Endothelial cell of umbilical vein (primary cell): Measurements from ENCODE around the gene KCP. TPM values are rescaled to one million over a fixed set of nuclear protein-coding genes. Genes with fewer than 3 reads are reported as not detected.

Source experiments
- BruUV-seq: library from RNA; stranded (reverse); fragments of 400-500 nt; replicated peaks from 2 replicates; lab custom pipeline; 2021; lab: Mats Ljungman, UMichigan
- CTCF ChIA-PET: fragments of 300-600, 350-600 bp; sonication (Branson Sonifier 250); formaldehyde crosslinking; loops from one replicate; lab custom pipeline; 2021; ENCODE audit warnings: antibody characterized with exemption, inconsistent platforms; lab: Charles Lee
- POLR2A ChIA-PET: fragments of 300-600, 350-600 bp; sonication (Branson Sonifier 250); formaldehyde crosslinking; loops from one replicate; lab custom pipeline; 2021; ENCODE audit warnings: antibody characterized with exemption, inconsistent platforms; lab: Charles Lee
- DNase-seq: peaks from one replicate; pipeline ENCODE4 v3.0.0-alpha.2; 2011; ENCODE audit warnings: low read depth, low spot score
- FAIRE-seq: peaks from 2 replicates; lab custom pipeline; 2011; peaks lifted over from hg19 to GRCh38; lab: Jason Lieb, UNC
- H2AFZ ChIP-seq: 2 replicates; pipeline ENCODE4 v1.6.0; 2012; ENCODE audit warnings: low read depth, low read length, control low read depth, inconsistent platforms
- H3K27ac ChIP-seq: 2 replicates; pipeline ENCODE4 v1.5.1; 2011; ENCODE audit warnings: low read depth, mild to moderate bottlenecking, control low read depth, low read length, moderate library complexity; ENCODE audit not compliant: insufficient read depth
- H3K27me3 ChIP-seq, 2 experiments: 2 replicates each; pipeline versions ENCODE4 v1.6.0 to v1.6.1; 2011; ENCODE audit warnings: low read length in 2 of 2, mixed read lengths in 1 of 2; ENCODE audit not compliant: control insufficient read depth in 2 of 2, insufficient read depth in 2 of 2
- H3K36me3 ChIP-seq, 2 experiments: 2 replicates in 1 of 2; 3 replicates in 1 of 2; pipeline ENCODE4 v1.5.1; 2011; ENCODE audit warnings: low read length in 2 of 2, mild to moderate bottlenecking in 1 of 2, moderate library complexity in 1 of 2; ENCODE audit not compliant: control insufficient read depth in 2 of 2, insufficient read depth in 2 of 2; ENCODE audit errors: extremely low read depth in 1 of 2
- H3K4me1 ChIP-seq: 3 replicates; pipeline ENCODE4 v1.5.1; 2011; ENCODE audit warnings: mild to moderate bottlenecking, low read length; ENCODE audit not compliant: control insufficient read depth, insufficient read depth; ENCODE audit errors: extremely low read depth
- H3K4me2 ChIP-seq: 2 replicates; pipeline ENCODE4 v1.6.1; 2011; ENCODE audit warnings: low read length, control low read depth, mixed read lengths; ENCODE audit not compliant: insufficient read depth
- H3K4me3 ChIP-seq, 3 experiments: fragments of 200-600 bp in 1 of 3; sonication (generic), shearing (Covaris generic) in 1 of 3; replicated peaks in 1 of 3; 2 replicates each; pipeline ENCODE4 v1.5.1; 2011 to 2016; ENCODE audit warnings: control low read depth in 3 of 3, low read length in 3 of 3, mild to moderate bottlenecking in 2 of 3, inconsistent platforms in 1 of 3, low read depth in 1 of 3, moderate library complexity in 1 of 3; ENCODE audit not compliant: insufficient read depth in 1 of 3
- H3K79me2 ChIP-seq: 2 replicates; pipeline ENCODE4 v1.6.0; 2012; ENCODE audit warnings: low read length, inconsistent platforms; ENCODE audit not compliant: control insufficient read depth, insufficient read depth
- H3K9ac ChIP-seq: replicated peaks from 2 replicates; pipeline ENCODE3; 2011; ENCODE audit warnings: low read length, control low read depth; ENCODE audit not compliant: insufficient read depth; ENCODE audit errors: extremely low read depth
- H3K9me1 ChIP-seq: replicated peaks from 3 replicates; pipeline ENCODE4 v1.6.0; 2011; ENCODE audit warnings: mild to moderate bottlenecking, low read length; ENCODE audit not compliant: control insufficient read depth, insufficient read depth; ENCODE audit errors: extremely low read depth
- H3K9me3 ChIP-seq: replicated peaks from 2 replicates; pipeline ENCODE4 v1.5.1; 2012; ENCODE audit warnings: low read length, inconsistent platforms; ENCODE audit not compliant: control insufficient read depth, insufficient read depth
- H4K20me1 ChIP-seq: replicated peaks from 2 replicates; pipeline ENCODE3; 2011; ENCODE audit warnings: mild to moderate bottlenecking, low read length; ENCODE audit not compliant: control insufficient read depth, insufficient read depth; ENCODE audit errors: extremely low read depth
- EZH2 ChIP-seq: IDR thresholded peaks from 2 replicates; pipeline ENCODE4 v1.6.1; 2012; ENCODE audit warnings: borderline replicate concordance, low read depth, mild to moderate bottlenecking, moderate library complexity, low read length, inconsistent platforms; ENCODE audit not compliant: severe bottlenecking
- FOS ChIP-seq: IDR thresholded peaks from 2 replicates; pipeline ENCODE4 v1.6.1; 2011; ENCODE audit warnings: mild to moderate bottlenecking, low read length, moderate library complexity, borderline replicate concordance; ENCODE audit not compliant: insufficient read depth
- GATA2 ChIP-seq: IDR thresholded peaks from 2 replicates; pipeline ENCODE4 v1.7.0; 2011; ENCODE audit warnings: low read depth, mild to moderate bottlenecking, moderate library complexity, mixed read lengths, low read length; ENCODE audit not compliant: insufficient read length, insufficient read depth
- JUN ChIP-seq: IDR thresholded peaks from 2 replicates; pipeline ENCODE4 v1.6.1; 2011; ENCODE audit warnings: borderline replicate concordance, low read depth; ENCODE audit not compliant: insufficient read length, insufficient read depth
- MAX ChIP-seq: IDR thresholded peaks from 2 replicates; pipeline ENCODE4 v1.6.1; 2011; ENCODE audit not compliant: insufficient read depth, insufficient read length
- MYC ChIP-seq: IDR thresholded peaks from one replicate; pipeline ENCODE4 v1.6.1; 2011; ENCODE audit warnings: mild to moderate bottlenecking, low read depth, low read length
- POLR2A ChIP-seq: IDR thresholded peaks from 2 replicates; pipeline ENCODE4 v1.6.1; 2012; ENCODE audit warnings: low read depth, mild to moderate bottlenecking, control low read depth, low read length
- POLR2AphosphoS5 ChIP-seq: IDR thresholded peaks from 2 replicates; pipeline ENCODE4 v1.6.1; 2012; ENCODE audit warnings: low read depth, mild to moderate bottlenecking, control low read depth, low read length, moderate library complexity; ENCODE audit not compliant: insufficient read depth
- dilution Hi-C: fragments of 300-500 bp; cut with MboI; formaldehyde crosslinking; loops from one replicate; pipeline ENCODE4 v1.15.0; 2019; ENCODE audit warnings: low sequenced_read_pairs; ENCODE audit not compliant: extremely low pct_ligation_motif_present
- intact Hi-C: fragments of 100-400 bp; cut with micrococcal nuclease; formaldehyde crosslinking; loops from one replicate; pipeline ENCODE4 v1.10.0; 2022
- polyA plus RNA-seq, 4 experiments: library from polyadenylated mRNA; depleted of rRNA in 3 of 4; stranded (reverse) in 3 of 4; unstranded in 1 of 4; fragments of >200 nt; gene quantifications; 2 replicates each; pipeline versions ENCODE4 v1.2.1 to v1.2.3, GENCODE V29; 2011 to 2012; ENCODE audit warnings: missing spikeins in 1 of 4
- total RNA-seq: library from RNA; stranded (reverse); gene quantifications from 2 replicates; pipeline ENCODE4 v1.2.3, GENCODE V29; 2021
- TF ChIP-seq, protein P1 (sequence below), 2 donors: IDR thresholded peaks; 1 replicate in 1 of 2; 2 replicates in 1 of 2; pipeline ENCODE4 v1.5.1; 2011; ENCODE audit warnings: low read length in 2 of 2, mild to moderate bottlenecking in 2 of 2, moderate library complexity in 2 of 2, control low read depth in 1 of 2, inconsistent platforms in 1 of 2, low read depth in 1 of 2; ENCODE audit not compliant: insufficient read depth in 1 of 2; ENCODE audit errors: extremely low read depth in 1 of 2

Gene KCP
- total and polyA plus RNA-seq, 2 donors (not counting 3 experiments of a cell fraction or from before 2014, with no cell fraction given): not detected

- Histone ChIP-seq H3K79me2 (no peaks in the 10 kb centered on the region), H3K27me3 (no peaks in the 10 kb centered on the region), H3K4me3 (no peak overlapping the region), H3K36me3 (peaks cover 11 to 79% of the 10 kb centered on the region in 2 experiments), H3K4me2 (no peak overlapping the region), H2AFZ (no peak overlapping the region), H4K20me1 (no peaks in the 10 kb centered on the region), H3K27ac (no peak overlapping the region), H3K9ac (no peak overlapping the region), H3K9me1 (no peaks in the 10 kb centered on the region), H3K4me1 (no peaks in the 10 kb centered on the region), H3K9me3 (no peaks in the 10 kb centered on the region)
- CTCF ChIA-PET: interaction anchor here (0.7 kb wide), 2 partner anchors 11 to 23 kb away, joined by 3 read pairs; no protein-coding TSS in a partner anchor
- dilution Hi-C loops: no loop called here
- DNase-seq (no peak), FAIRE-seq (no peak)
- POLR2A ChIA-PET: no interaction called here
- BruUV-seq: TSS peak; percentile 0
- TF ChIP-seq, protein P1, sequence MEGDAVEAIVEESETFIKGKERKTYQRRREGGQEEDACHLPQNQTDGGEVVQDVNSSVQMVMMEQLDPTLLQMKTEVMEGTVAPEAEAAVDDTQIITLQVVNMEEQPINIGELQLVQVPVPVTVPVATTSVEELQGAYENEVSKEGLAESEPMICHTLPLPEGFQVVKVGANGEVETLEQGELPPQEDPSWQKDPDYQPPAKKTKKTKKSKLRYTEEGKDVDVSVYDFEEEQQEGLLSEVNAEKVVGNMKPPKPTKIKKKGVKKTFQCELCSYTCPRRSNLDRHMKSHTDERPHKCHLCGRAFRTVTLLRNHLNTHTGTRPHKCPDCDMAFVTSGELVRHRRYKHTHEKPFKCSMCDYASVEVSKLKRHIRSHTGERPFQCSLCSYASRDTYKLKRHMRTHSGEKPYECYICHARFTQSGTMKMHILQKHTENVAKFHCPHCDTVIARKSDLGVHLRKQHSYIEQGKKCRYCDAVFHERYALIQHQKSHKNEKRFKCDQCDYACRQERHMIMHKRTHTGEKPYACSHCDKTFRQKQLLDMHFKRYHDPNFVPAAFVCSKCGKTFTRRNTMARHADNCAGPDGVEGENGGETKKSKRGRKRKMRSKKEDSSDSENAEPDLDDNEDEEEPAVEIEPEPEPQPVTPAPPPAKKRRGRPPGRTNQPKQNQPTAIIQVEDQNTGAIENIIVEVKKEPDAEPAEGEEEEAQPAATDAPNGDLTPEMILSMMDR (IDR thresholded peaks at IDR 0.05; ENCODE audit: extremely low read depth in 1 of 2, insufficient read depth in 1 of 2, low read depth in 1 of 2, low read length in 2 of 2): no peak
- TF ChIP-seq MYC (no peak), FOS (no peak), GATA2 (no peak), POLR2AphosphoS5 (no peak), POLR2A (no peak), JUN (no peak), MAX (no peak), EZH2 (no peak)
- intact Hi-C loops: no loop called here
Observed at GRCh38 chr7:128840326-128841170, 70.0 kb downstream of the KCP start.
